Ishikawa (cell line): ENCODE measurements around the gene PRCP.
A peak's percentile ranks its signal among the peaks of the same experiment; 100 is the strongest.

ENCODE experiments used
- CEBPB ChIP-seq: IDR thresholded peaks from 2 replicates; pipeline ENCODE4 v1.6.1; 2012
- CREB1 ChIP-seq: IDR thresholded peaks from 2 replicates; pipeline ENCODE4 v1.6.1; 2012; ENCODE audit warnings: low read depth
- EGR1 ChIP-seq: IDR thresholded peaks from 2 replicates; pipeline ENCODE4 v1.6.1; 2012
- EP300 ChIP-seq: IDR thresholded peaks from 2 replicates; pipeline ENCODE4 v1.6.1; 2012; ENCODE audit warnings: borderline replicate concordance
- FOXM1 ChIP-seq: IDR thresholded peaks from 2 replicates; pipeline ENCODE4 v1.6.1; 2012; ENCODE audit warnings: low read depth, borderline replicate concordance
- NFIC ChIP-seq: IDR thresholded peaks from 2 replicates; pipeline ENCODE4 v1.6.1; 2012
- RAD21 ChIP-seq: IDR thresholded peaks from 2 replicates; pipeline ENCODE4 v1.6.1; 2012; ENCODE audit warnings: low read depth
- TAF1 ChIP-seq: IDR thresholded peaks from 2 replicates; pipeline ENCODE4 v1.6.1; 2012; ENCODE audit warnings: low read depth, mild to moderate bottlenecking
- TCF12 ChIP-seq: IDR thresholded peaks from 2 replicates; pipeline ENCODE4 v1.6.1; 2012; ENCODE audit warnings: low read depth
- TEAD4 ChIP-seq: IDR thresholded peaks from 2 replicates; pipeline ENCODE4 v1.6.1; 2012
- YY1 ChIP-seq: IDR thresholded peaks from 2 replicates; pipeline ENCODE4 v1.6.1; 2012; ENCODE audit warnings: low read depth
- ZBTB7A ChIP-seq: IDR thresholded peaks from 2 replicates; pipeline ENCODE4 v1.6.1; 2012; ENCODE audit warnings: low read depth
- TF ChIP-seq, protein P1 (sequence below): IDR thresholded peaks from 2 replicates; pipeline ENCODE4 v1.6.1; 2012; ENCODE audit warnings: low read depth, mild to moderate bottlenecking
- TF ChIP-seq, protein P2 (sequence below): IDR thresholded peaks from 2 replicates; pipeline ENCODE4 v1.6.1; 2012
- TF ChIP-seq, protein P3 (sequence below): IDR thresholded peaks from 2 replicates; pipeline ENCODE4 v1.6.1; 2012

Gene PRCP

DNA sequence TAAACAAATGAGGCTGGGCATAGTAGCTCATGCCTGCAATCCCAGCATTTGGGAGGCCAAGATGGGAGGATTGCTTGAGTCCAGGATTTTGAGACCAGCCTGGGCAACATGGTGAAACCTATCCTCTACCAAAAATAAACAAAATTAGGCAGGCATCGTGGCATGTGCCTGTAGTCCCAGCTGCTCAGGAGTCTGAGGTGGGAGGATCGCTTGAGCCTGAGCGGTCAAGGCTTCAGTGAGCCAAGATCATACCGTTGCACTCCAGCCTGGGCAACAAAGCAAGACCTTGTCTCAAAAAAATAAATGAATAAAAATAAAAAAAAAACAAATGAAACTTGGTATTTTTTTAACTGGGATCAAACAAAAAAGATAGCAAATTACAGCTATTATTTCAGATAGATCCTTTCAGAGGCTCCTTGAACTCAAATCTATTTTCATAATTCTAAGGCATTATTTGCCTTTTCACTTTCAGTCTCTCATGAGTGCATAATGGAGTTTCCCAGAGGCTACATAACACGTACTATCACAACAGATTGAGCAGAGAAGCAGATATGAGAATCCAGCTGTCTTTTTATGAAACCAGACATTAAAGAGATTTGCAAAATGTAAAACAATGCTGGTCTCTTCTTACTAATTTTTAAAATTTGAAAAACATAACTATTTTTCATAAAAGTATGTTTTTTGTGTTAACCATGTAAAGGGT, 24.4 kb upstream of the PRCP start:
- TF ChIP-seq, protein P1, sequence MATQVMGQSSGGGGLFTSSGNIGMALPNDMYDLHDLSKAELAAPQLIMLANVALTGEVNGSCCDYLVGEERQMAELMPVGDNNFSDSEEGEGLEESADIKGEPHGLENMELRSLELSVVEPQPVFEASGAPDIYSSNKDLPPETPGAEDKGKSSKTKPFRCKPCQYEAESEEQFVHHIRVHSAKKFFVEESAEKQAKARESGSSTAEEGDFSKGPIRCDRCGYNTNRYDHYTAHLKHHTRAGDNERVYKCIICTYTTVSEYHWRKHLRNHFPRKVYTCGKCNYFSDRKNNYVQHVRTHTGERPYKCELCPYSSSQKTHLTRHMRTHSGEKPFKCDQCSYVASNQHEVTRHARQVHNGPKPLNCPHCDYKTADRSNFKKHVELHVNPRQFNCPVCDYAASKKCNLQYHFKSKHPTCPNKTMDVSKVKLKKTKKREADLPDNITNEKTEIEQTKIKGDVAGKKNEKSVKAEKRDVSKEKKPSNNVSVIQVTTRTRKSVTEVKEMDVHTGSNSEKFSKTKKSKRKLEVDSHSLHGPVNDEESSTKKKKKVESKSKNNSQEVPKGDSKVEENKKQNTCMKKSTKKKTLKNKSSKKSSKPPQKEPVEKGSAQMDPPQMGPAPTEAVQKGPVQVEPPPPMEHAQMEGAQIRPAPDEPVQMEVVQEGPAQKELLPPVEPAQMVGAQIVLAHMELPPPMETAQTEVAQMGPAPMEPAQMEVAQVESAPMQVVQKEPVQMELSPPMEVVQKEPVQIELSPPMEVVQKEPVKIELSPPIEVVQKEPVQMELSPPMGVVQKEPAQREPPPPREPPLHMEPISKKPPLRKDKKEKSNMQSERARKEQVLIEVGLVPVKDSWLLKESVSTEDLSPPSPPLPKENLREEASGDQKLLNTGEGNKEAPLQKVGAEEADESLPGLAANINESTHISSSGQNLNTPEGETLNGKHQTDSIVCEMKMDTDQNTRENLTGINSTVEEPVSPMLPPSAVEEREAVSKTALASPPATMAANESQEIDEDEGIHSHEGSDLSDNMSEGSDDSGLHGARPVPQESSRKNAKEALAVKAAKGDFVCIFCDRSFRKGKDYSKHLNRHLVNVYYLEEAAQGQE: no peak
- TF ChIP-seq TCF12 (no peak), CREB1 (no peak), TAF1 (no peak), NFIC (no peak), FOXM1 (no peak), EGR1 (no peak), RAD21 (no peak), EP300 (no peak), CEBPB (no peak), ZBTB7A (no peak), TEAD4 (no peak), YY1 (no peak)
- TF ChIP-seq, protein P2, sequence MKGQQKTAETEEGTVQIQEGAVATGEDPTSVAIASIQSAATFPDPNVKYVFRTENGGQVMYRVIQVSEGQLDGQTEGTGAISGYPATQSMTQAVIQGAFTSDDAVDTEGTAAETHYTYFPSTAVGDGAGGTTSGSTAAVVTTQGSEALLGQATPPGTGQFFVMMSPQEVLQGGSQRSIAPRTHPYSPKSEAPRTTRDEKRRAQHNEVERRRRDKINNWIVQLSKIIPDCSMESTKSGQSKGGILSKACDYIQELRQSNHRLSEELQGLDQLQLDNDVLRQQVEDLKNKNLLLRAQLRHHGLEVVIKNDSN: no peak
- TF ChIP-seq, protein P3, sequence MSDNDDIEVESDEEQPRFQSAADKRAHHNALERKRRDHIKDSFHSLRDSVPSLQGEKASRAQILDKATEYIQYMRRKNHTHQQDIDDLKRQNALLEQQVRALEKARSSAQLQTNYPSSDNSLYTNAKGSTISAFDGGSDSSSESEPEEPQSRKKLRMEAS: no peak

DNA sequence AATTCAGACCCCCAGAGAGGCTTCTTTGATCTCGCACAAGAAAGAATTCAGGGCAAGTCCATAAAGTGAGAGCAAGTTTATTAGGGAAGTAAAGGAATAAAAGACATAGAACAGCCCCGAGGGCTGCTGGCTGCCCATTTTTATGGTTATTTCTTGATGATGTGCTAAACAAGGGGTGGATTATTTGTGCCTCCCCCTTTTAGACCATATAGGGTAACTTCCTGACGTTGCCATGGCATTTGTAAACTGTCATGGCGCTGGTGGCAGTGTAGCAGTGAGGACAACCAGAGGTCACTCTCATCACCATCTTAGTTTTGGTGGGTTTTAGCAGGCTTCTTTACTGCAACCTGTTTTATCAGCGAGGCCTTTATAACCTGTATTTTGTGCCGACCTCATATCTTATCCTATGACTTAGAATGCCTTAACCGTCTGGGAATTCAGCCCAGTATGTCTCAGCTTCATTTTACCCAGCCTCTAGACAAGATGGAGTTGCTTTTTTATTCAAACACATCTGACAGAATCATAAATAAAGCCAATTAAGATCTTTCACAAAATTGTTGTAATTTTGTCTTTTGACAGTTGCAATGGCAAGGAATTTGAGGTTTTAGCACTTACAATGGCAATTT, 8.9 kb upstream of the PRCP start:
- TF ChIP-seq TCF12 (no peak), FOXM1 (no peak), YY1 (no peak), ZBTB7A (no peak), NFIC (no peak)
- TF ChIP-seq, protein P1: no peak

DNA sequence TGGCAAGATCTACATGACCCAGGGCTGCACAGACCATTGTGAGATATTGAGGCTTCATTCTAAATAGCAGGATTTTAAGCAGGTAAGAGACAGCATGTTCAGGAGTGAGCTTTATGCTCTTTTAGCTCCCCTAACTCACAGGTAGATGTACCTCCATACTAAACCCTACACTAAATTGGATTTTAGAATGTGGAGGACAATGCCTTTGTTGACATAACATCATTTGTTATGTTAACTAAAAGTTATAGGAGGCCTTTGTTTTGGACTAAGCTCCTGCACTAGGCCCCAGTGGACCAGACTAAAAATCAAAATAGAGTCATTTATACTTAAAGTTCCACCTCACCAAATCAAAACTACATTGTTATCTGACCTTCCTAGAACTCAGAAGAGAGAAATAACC, 8.1 kb upstream of the PRCP start:
- TF ChIP-seq EGR1 (no peak), TCF12 (no peak), TAF1 (no peak)

DNA sequence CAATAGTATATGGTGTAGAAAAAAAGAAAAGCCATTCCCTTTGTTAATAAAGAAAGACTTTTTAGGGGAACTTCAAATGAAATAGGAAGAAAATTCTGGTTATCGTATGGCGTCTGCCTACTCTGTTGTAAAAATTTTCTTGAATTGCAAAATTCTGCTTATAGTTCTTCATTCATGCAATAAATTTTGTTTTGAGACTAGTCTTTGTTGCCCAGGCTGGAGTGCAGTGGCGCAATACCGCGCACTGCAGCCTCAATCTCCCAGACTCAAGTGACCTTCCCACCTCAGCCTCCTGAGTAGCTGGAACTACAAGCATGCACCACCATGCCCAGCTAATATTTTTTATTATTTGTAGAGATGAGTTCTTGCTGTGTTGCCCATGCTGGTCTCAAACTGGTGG, 7.1 kb upstream of the PRCP start:
- no peak for TF ChIP-seq FOXM1

DNA sequence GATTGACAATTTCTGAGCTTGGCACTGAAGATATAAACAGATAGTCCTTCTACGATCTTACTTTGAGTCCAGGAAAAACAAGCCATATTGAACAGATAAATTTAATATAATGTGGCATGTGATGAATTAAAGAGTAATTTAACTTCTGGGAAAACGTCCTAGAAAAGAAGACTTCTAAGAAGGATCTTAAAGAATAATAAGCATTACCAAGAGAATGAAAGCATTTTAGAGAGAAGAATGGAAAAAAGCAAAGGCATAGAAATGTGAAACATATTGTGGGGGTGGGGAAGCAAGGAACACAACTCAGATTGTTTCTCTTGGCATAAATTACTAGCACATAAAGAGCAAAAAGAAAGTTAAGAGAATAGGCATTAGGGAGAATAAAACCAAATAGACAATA, 6.7 kb upstream of the PRCP start:
- TF ChIP-seq TAF1 (no peak), RAD21 (no peak)

DNA sequence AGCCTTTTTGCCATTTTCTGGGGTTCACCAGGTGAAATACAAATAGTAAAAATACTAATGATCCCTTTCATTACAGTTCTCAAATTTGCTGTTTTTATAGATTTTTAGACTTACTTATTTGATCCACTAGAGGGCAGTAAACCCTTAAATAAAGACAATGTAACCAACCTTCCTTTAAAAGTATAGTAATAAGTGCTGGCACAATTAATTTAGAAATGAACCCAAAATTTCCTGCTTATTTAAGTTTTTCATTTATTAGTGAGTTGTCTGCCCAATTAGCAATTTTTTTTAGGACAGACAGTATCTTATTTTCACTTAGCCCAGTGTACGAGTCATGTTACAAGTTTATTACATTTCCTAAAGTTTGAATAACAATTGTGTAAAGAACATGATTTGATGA, 6.0 kb upstream of the PRCP start:
- TF ChIP-seq CEBPB: no peak
- no peak for TF ChIP-seq EP300
- TF ChIP-seq YY1: no peak
- TF ChIP-seq RAD21: peak; percentile 38; the same call in 1 of the 2 replicates

DNA sequence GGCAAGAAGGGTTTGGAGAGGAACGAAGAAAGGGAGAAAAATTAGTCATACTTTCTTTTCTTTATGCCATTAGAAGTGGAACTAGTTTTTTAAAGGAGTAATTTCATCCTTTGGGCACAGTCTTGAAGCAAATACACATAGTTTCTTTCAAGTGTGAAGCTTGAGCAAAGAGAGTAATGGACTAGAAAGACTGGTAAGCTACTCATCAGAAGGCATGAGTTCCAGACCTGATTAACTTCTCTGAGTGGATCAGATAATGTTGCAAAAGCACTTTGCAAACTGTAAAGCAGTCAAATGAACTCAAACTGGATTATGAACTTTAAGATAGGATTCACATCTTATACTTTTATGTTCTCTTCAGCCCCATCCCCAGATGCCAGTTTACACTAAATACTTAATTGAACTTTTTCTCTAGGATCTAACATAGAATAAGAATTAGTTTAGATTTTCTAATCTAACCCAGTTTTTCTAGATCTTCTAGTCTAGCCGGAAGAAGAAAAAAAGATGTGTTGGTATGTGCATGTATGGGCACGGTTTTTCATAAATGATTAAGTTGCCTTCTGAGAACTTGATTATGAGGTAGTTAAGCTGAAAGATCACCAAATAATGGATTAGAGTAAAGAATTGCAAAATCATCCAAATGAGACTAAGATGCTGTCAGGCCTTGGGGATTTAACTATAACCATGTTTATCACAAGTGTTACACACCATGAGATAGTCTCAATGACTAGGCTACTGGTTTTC, 3.8 kb upstream of the PRCP start:
- no peak for TF ChIP-seq TCF12
- TF ChIP-seq, protein P2: no peak
- TF ChIP-seq CREB1: no peak
- no peak for TF ChIP-seq CEBPB
- TF ChIP-seq RAD21: no peak

DNA sequence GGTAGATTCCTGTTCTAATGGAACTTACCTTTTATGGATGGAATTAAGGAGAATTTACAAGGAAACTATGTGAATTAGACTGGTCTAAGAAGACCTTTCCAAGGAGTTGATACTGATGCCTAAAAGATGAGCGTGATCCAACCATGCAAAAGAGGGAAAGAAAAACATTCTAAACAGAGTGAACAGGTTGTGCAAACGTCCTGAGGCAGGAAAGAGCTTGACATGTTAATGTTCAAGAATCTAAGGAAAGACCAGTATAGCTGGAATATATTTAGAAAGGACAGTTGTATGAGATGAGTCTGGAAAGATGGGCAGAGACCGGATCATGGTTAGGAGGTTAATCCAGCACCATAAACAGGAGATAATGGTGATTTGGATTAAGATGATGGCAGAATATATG, 2.6 kb upstream of the PRCP start:
- TF ChIP-seq TCF12: no peak
- TF ChIP-seq, protein P3: no peak
- TF ChIP-seq TEAD4: no peak
- TF ChIP-seq YY1: no peak
- TF ChIP-seq, protein P1: no peak
